Spleen (tissue), 11 donors: ENCODE results near the gene RAD51B. TPM values are rescaled to one million over a fixed set of nuclear protein-coding genes. Genes with fewer than 3 reads are reported as not detected.
"Not testable (repeated sequence)": the region's sequence is repeated elsewhere in the genome, so short reads cannot be mapped to it uniquely, and the experiment has no call there.

Source experiments
- DNase-seq: peaks from one replicate; pipeline ENCODE4 v3.0.0-alpha.2; 2020
- H3K27ac ChIP-seq, 8 donors: fragments of 200-600 bp; sonication (generic) in 7 of 8; 1 replicate in 4 of 8; 2 replicates in 4 of 8; pipeline versions ENCODE4 v1.5.0 to v1.8.0; 2016 to 2021; ENCODE audit warnings: inconsistent platforms in 4 of 8, mild to moderate bottlenecking in 4 of 8, moderate library complexity in 1 of 8
- H3K27me3 ChIP-seq, 7 donors: fragments of 200-600 bp; sonication (generic) in 6 of 7; replicated peaks in 1 of 7; 1 replicate in 4 of 7; 2 replicates in 3 of 7; pipeline versions ENCODE4 v1.5.0 to v1.8.0; 2016 to 2021; ENCODE audit warnings: inconsistent platforms in 3 of 7, mild to moderate bottlenecking in 1 of 7
- H3K36me3 ChIP-seq, 6 donors: fragments of 200-600 bp; sonication (generic) in 5 of 6; 1 replicate in 4 of 6; 2 replicates in 2 of 6; pipeline versions ENCODE4 v1.5.0 to v1.8.0; 2016 to 2021; ENCODE audit warnings: inconsistent platforms in 2 of 6
- H3K4me1 ChIP-seq, 6 donors: fragments of 200-600 bp; sonication (generic) in 5 of 6; 1 replicate in 3 of 6; 2 replicates in 3 of 6; pipeline versions ENCODE4 v1.5.0 to v1.8.0; 2016 to 2021; ENCODE audit warnings: inconsistent platforms in 3 of 6
- H3K4me3 ChIP-seq, 8 donors: fragments of 200-600 bp; sonication (generic) in 7 of 8; 1 replicate in 4 of 8; 2 replicates in 4 of 8; pipeline versions ENCODE4 v1.5.0 to v1.8.0; 2016 to 2021; ENCODE audit warnings: inconsistent platforms in 4 of 8, mild to moderate bottlenecking in 4 of 8, moderate library complexity in 2 of 8
- H3K9me3 ChIP-seq, 8 donors: fragments of 200-600 bp; sonication (generic) in 7 of 8; 1 replicate in 4 of 8; 2 replicates in 4 of 8; pipeline versions ENCODE4 v1.5.0 to v1.8.0; 2016 to 2021; ENCODE audit warnings: inconsistent platforms in 4 of 8
- CTCF ChIP-seq, 11 experiments: fragments of 200-600 bp in 7 of 11; fragments of 450-650 bp in 4 of 11; sonication (generic) in 4 of 11; IDR thresholded peaks in 8 of 11; conservative IDR thresholded peaks in 3 of 11; 1 replicate in 7 of 11; 2 replicates in 4 of 11; pipeline versions ENCODE4 v1.4.0 to v1.8.0; 2016 to 2021; ENCODE audit warnings: antibody characterized with exemption in 11 of 11, inconsistent platforms in 4 of 11, mild to moderate bottlenecking in 1 of 11
- POLR2A ChIP-seq, 3 donors: fragments of 450-650 bp; IDR thresholded peaks; one replicate each; pipeline ENCODE4 v1.5.1; 2017; ENCODE audit warnings: antibody characterized with exemption in 3 of 3, mild to moderate bottlenecking in 1 of 3
- POLR2AphosphoS5 ChIP-seq, 3 donors: sonication (generic); formaldehyde crosslinking; IDR thresholded peaks; one replicate each; pipeline ENCODE4 v1.5.1; 2017; ENCODE audit warnings: antibody characterized with exemption in 3 of 3
- WGBS, 5 donors: extraction: QIAGEN DNeasy Blood & Tissue Kit in 3 of 5; methylation state at CpG; one replicate each; pipeline versions ENCODE4 v1.1.5 to v1.1.7; 2013 to 2018; 5-methylcytosine and 5-hydroxymethylcytosine counted together
- intact Hi-C: fragments of 100-400 bp; cut with DNase I; formaldehyde crosslinking; loops from one replicate; pipeline ENCODE4 v1.15.0; 2023; ENCODE audit warnings: low total_unique reads
- polyA plus RNA-seq, 3 donors: library from polyadenylated mRNA; stranded (reverse); fragments of 200-250 nt; gene quantifications; one replicate each; pipeline ENCODE4 v1.2.1, GENCODE V29; 2013
- total RNA-seq, 7 donors: library from RNA; depleted of rRNA in 3 of 7; stranded (reverse); fragments of >200 nt in 3 of 7; fragmentation: NEBNext Ultra II Directional in 4 of 7; extraction: Animal tissue kit (Norgen Biotek cat#: 25700) in 4 of 7; gene quantifications; one replicate each; pipeline versions ENCODE4 v1.1.0 to v1.2.1, GENCODE V29; 2016 to 2021
- donor health status: healthy with polysubstance abuse.
- donor health status: DM: no; HTN: no; CAD: no; lungs with moderate emphysema.
- donor health status: DM: no; HTN: no; CAD: no.
- donor health status: Bipolar disorder and iron deficiency.
- donor health status: healthy.
- donor health status: DM: no; HTN: no; CAD: no.
- donor health status: DM: yes; HTN: yes; CAD: no.

RAD51B gene
- total and polyA plus RNA-seq, 10 donors = 4.2 to 43.7 (median 29.8) TPM

DNA sequence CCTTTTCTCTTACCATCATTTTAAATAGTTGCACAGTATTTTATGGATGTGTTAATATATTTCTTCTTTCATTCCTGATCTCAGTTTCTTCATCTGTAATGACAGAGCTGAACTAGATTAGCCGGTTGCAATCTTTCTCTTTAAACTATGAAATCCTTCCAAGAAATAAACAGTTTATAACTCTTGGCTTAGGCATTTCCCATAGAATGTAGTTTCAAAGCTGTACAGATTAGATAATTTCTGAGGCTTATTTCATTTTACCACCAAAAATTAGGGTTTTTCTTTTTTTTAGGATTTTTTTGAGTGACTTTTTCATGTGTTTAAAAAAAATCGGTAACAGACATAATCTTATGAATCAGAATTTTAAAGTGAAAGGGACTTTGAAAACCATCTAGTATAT is 144.0 kb downstream of the RAD51B start:
- Histone ChIP-seq H3K4me3 (no peak overlapping the region), H3K27ac (peak overlapping the region in 2 of 8 donors; percentile 63 to 78), H3K27me3 (no peaks in the 10 kb centered on the region), H3K4me1 (peaks cover 5 to 39% (median 13%) of the 10 kb centered on the region in 6 donors), H3K36me3 (peaks cover 0 to 13% (median 0%) of the 10 kb centered on the region in 6 donors), H3K9me3 (no peaks in the 10 kb centered on the region)
- TF ChIP-seq POLR2A (IDR thresholded peaks at IDR 0.05) = no peak
- intact Hi-C loops = no loop called here
- no peak for DNase-seq
- 66 to 90% (median 75%) methylated on average over 2 of the region's 2 CpGs for WGBS, 5 donors

GRCh38 chr14:67963960-67964812 is 144.6 kb downstream of the RAD51B start:
- peaks cover 5 to 39% (median 13%) of the 10 kb centered on the region in 6 donors for H3K4me1 ChIP-seq
- TF ChIP-seq POLR2AphosphoS5 (IDR thresholded peaks at IDR 0.05) = no peak
- TF ChIP-seq POLR2A (IDR thresholded peaks at IDR 0.05) = no peak
- no peak for TF ChIP-seq CTCF (IDR thresholded peaks at IDR 0.05 in 8 of 11, conservative IDR thresholded peaks at IDR 0.05 in 3 of 11)
- intact Hi-C loops = no loop called here
- H3K27me3 ChIP-seq = no peaks in the 10 kb centered on the region
- no peaks in the 10 kb centered on the region for H3K9me3 ChIP-seq
- H3K4me3 ChIP-seq = no peak overlapping the region
- H3K27ac ChIP-seq = peak overlapping the region in 2 of 8 donors; percentile 63 to 78
- H3K36me3 ChIP-seq = peaks cover 0 to 13% (median 0%) of the 10 kb centered on the region in 6 donors
- DNase-seq = no peak
- WGBS, 5 donors = 80 to 91% (median 86%) methylated on average over 6 of the region's 6 CpGs

DNA sequence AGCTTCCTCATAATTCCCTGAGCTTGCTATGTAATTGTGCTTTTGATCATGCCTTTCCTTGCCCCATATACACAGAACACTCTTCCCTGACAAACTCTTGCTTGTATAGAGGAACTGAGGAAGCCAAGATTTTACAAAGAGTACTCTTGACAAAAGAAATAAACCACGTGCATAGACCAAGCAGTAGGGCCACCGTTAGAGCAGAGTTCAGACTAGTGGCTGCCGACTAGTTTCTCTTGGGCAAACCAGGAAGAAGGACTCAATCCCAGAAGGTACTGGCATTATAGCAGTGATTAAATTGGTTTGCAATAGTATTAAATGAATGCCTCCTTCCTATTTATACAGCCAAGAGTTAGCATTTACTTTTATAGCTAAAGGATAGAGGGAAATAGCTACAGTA is 146.1 kb downstream of the RAD51B start:
- WGBS, 5 donors = 77 to 90% (median 85%) methylated on average over 3 of the region's 3 CpGs
- intact Hi-C loops = no loop called here
- TF ChIP-seq POLR2A (IDR thresholded peaks at IDR 0.05) = no peak
- TF ChIP-seq CTCF (IDR thresholded peaks at IDR 0.05 in 8 of 11, conservative IDR thresholded peaks at IDR 0.05 in 3 of 11) = no peak
- no peak for TF ChIP-seq POLR2AphosphoS5 (IDR thresholded peaks at IDR 0.05)
- Histone ChIP-seq H3K27me3 (no peaks in the 10 kb centered on the region), H3K9me3 (no peaks in the 10 kb centered on the region), H3K27ac (peak overlapping the region in 1 of 8 donors; percentile 78), H3K4me3 (no peak overlapping the region), H3K4me1 (peaks cover 5 to 39% (median 13%) of the 10 kb centered on the region in 6 donors), H3K36me3 (peaks cover 0 to 13% (median 0%) of the 10 kb centered on the region in 6 donors)
- no peak for DNase-seq

DNA sequence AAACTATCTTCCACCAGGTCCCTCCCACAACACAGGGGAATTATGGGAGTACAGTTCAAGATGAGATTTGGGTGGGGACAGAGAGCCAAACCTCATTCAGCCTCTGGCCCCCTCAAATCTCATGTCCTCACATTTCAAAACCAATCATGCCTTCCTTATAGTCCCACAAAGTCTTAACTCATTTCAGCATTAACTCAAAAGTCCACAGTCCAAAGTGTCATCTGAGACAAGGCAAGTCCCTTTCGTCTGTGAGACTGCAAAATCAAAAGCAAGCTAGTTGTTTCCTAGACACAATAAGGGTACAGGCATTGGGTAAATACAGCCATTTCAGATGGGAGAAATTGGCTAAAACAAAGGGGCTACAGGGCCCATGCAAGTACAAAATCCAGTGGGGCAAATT is 147.6 kb downstream of the RAD51B start:
- Histone ChIP-seq H3K27ac (no peak overlapping the region), H3K36me3 (peaks cover 0 to 13% (median 0%) of the 10 kb centered on the region in 6 donors), H3K4me3 (no peak overlapping the region), H3K4me1 (peaks cover 0 to 28% (median 7%) of the 10 kb centered on the region in 6 donors), H3K27me3 (no peaks in the 10 kb centered on the region), H3K9me3 (no peaks in the 10 kb centered on the region)
- 93 to 100% (median 98%) methylated on average over 1 of the region's 1 CpG for WGBS, 5 donors
- no peak for DNase-seq
- intact Hi-C loops = no loop called here
- TF ChIP-seq POLR2AphosphoS5 (IDR thresholded peaks at IDR 0.05) (no peak), CTCF (IDR thresholded peaks at IDR 0.05 in 8 of 11, conservative IDR thresholded peaks at IDR 0.05 in 3 of 11) (no peak), POLR2A (IDR thresholded peaks at IDR 0.05) (no peak)

GRCh38 chr14:67967970-67968369 is 148.4 kb downstream of the RAD51B start:
- WGBS, 5 donors = 92 to 100% (median 100%) methylated on average over 2 of the region's 2 CpGs
- H3K27me3 ChIP-seq, H3K27ac ChIP-seq, DNase-seq, H3K9me3 ChIP-seq, intact Hi-C loops, H3K4me3 ChIP-seq: not testable (repeated sequence)
- Histone ChIP-seq H3K36me3 (peaks cover 0 to 13% (median 0%) of the 10 kb centered on the region in 6 donors), H3K4me1 (peaks cover 0 to 20% (median 1%) of the 10 kb centered on the region in 6 donors)
